ENCODE measurements around the gene ARGFX. TPM values are rescaled to one million over a fixed set of nuclear protein-coding genes. Genes with fewer than 3 reads are reported as not detected.

Gene ARGFX
- total and polyA plus RNA-seq, 2 of the 8 experiments (the other 6 are each of a cell fraction or from before 2014, with no cell fraction given) = not detected

DNA sequence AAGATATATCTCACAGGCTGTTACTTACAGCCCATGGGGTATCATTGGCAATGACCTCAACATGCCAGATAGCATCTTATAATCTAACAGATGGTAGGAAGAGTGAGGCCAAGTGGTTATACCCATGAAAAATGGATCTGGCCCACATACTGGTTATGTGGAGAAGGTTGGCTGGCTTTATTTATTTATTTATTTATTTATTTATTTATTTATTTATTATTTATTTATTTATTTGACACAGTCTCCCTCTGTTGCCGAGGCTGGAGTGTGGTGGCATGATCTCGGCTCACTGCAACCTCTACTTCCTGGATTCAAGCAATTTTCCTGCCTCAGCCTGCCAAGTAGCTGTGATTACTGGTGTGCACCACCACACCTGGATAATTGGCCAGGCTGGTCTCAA is 37.0 kb downstream of the ARGFX start:
- Histone ChIP-seq H3K4me2 (ENCODE audit: insufficient read depth in 1 of 2, low read depth in 2 of 2, low read length in 2 of 2) (no peak overlapping the region), H2BK12ac (ENCODE audit: low read depth, low read length) (no peak overlapping the region), H3K9ac (replicated peaks in 1 of 4; ENCODE audit: extremely low read depth in 1 of 4, low read depth in 3 of 4, low read length in 3 of 4) (no peak overlapping the region), H3K4me1 (replicated peaks in 1 of 4; ENCODE audit: control insufficient read depth in 3 of 4, insufficient read depth in 4 of 4, low read length in 3 of 4) (peaks cover 3 to 11% (median 8%) of the 10 kb centered on the region in 4 experiments; a peak in 4 of 7 replicates), H2AK5ac (ENCODE audit: low read depth, low read length) (no peak overlapping the region), H3K27ac (ENCODE audit: low read depth, low read length) (no peak overlapping the region), H3K4ac (replicated peaks; ENCODE audit: insufficient read length, low read depth, low read length) (no peak overlapping the region), H4K91ac (replicated peaks; ENCODE audit: insufficient read length, low read length) (no peak overlapping the region), H3K9me3 (ENCODE audit: insufficient read depth in 2 of 2, low read depth in 1 of 2, low read length in 1 of 2) (no peaks in the 10 kb centered on the region), H2BK120ac (replicated peaks; ENCODE audit: low read depth, low read length) (no peak overlapping the region), H2BK20ac (ENCODE audit: low read length) (no peak overlapping the region), H3K18ac (ENCODE audit: extremely low read depth, low read length) (no peak overlapping the region), H2AFZ (ENCODE audit: low read length) (no peak overlapping the region), H3K14ac (ENCODE audit: insufficient read length) (no peak overlapping the region), H3K79me1 (ENCODE audit: low read depth, low read length) (no peaks in the 10 kb centered on the region), H3K23ac (ENCODE audit: insufficient read length) (no peak overlapping the region), H3K23me2 (ENCODE audit: low read depth, low read length) (no peaks in the 10 kb centered on the region), H3K36me3 (ENCODE audit: control insufficient read depth in 2 of 4, insufficient read depth in 4 of 4, low read length in 3 of 4) (no peaks in the 10 kb centered on the region), H4K20me1 (replicated peaks in 1 of 2; ENCODE audit: control insufficient read depth in 1 of 2, insufficient read depth in 2 of 2, low read length in 2 of 2) (no peaks in the 10 kb centered on the region), H3K4me3 (ENCODE audit: extremely low read depth in 1 of 4, insufficient read depth in 2 of 4, low read depth in 3 of 4, low read length in 4 of 4) (no peak overlapping the region), H3K56ac (replicated peaks; ENCODE audit: insufficient read length, low read depth, low read length) (no peak overlapping the region), H3K27me3 (replicated peaks in 1 of 4; ENCODE audit: control insufficient read depth in 3 of 4, extremely low read depth in 1 of 4, insufficient read depth in 3 of 4, low read length in 3 of 4) (no peaks in the 10 kb centered on the region), H2BK5ac (ENCODE audit: low read depth, low read length) (no peak overlapping the region), H2BK15ac (ENCODE audit: low read length) (no peak overlapping the region), H4K5ac (ENCODE audit: insufficient read length, low read depth, low read length) (no peak overlapping the region), H4K8ac (ENCODE audit: extremely low read depth, insufficient read depth, low read length) (no peak overlapping the region), H3K79me2 (ENCODE audit: control insufficient read depth in 1 of 2, insufficient read depth in 2 of 2, low read length in 2 of 2) (no peaks in the 10 kb centered on the region)
- DNase-seq (ENCODE audit: low read depth in 1 of 2, low spot score in 2 of 2) (no peak), FAIRE-seq (no peak)
- WGBS, 2 experiments (ENCODE audit: extremely low coverage in 1 of 2, insufficient coverage in 1 of 2, insufficient read length in 1 of 2, insufficient replicate concordance in 2 of 2, low coverage in 1 of 2, low lambda C conversion rate in 2 of 2, missing lambda C conversion rate in 1 of 2) = 76% methylated on average over 2 of the region's 2 CpGs; no CpG with 5 or more reads in 1 of the 2 experiments
- ChIA-PET CTCF (ENCODE audit: partially characterized antibody) (interaction anchor here (0.7 to 2.6 kb wide), 3 partner anchors 9 to 54 kb away, joined by 3 to 10 read pairs (median 3); no protein-coding TSS in a partner anchor), POLR2A (ENCODE audit: partially characterized antibody) (interaction anchor here (0.7 kb wide), 1 partner anchor 10 kb away, joined by 3 read pairs; no protein-coding TSS in a partner anchor)
- TF ChIP-seq, protein P1, sequence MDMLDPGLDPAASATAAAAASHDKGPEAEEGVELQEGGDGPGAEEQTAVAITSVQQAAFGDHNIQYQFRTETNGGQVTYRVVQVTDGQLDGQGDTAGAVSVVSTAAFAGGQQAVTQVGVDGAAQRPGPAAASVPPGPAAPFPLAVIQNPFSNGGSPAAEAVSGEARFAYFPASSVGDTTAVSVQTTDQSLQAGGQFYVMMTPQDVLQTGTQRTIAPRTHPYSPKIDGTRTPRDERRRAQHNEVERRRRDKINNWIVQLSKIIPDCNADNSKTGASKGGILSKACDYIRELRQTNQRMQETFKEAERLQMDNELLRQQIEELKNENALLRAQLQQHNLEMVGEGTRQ (IDR thresholded peaks at IDR 0.05; ENCODE audit: low read length) = no peak
- no peak for TF ChIP-seq SAP30 (IDR thresholded peaks at IDR 0.05; ENCODE audit: insufficient read depth, insufficient replicate concordance, low read length)
- TF ChIP-seq RFX5 (IDR thresholded peaks at IDR 0.05; ENCODE audit: borderline replicate concordance, low read depth, low read length) = no peak
- TF ChIP-seq JUND (IDR thresholded peaks at IDR 0.05; ENCODE audit: low read length) = no peak
- TF ChIP-seq ASH2L (IDR thresholded peaks at IDR 0.05; ENCODE audit: low read length) = no peak
- no peak for TF ChIP-seq MAFK (IDR thresholded peaks at IDR 0.05; ENCODE audit: low read depth, low read length)
- no peak for TF ChIP-seq BRCA1 (IDR thresholded peaks at IDR 0.05; ENCODE audit: low read depth, low read length)

Measured in H1 (cell line).